Measurements from ENCODE around the gene CREBL2.
"Not testable (repeated sequence)": the region's sequence is repeated elsewhere in the genome, so short reads cannot be mapped to it uniquely, and the experiment has no call there.

Gene CREBL2, protein sequence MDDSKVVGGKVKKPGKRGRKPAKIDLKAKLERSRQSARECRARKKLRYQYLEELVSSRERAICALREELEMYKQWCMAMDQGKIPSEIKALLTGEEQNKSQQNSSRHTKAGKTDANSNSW

DNA sequence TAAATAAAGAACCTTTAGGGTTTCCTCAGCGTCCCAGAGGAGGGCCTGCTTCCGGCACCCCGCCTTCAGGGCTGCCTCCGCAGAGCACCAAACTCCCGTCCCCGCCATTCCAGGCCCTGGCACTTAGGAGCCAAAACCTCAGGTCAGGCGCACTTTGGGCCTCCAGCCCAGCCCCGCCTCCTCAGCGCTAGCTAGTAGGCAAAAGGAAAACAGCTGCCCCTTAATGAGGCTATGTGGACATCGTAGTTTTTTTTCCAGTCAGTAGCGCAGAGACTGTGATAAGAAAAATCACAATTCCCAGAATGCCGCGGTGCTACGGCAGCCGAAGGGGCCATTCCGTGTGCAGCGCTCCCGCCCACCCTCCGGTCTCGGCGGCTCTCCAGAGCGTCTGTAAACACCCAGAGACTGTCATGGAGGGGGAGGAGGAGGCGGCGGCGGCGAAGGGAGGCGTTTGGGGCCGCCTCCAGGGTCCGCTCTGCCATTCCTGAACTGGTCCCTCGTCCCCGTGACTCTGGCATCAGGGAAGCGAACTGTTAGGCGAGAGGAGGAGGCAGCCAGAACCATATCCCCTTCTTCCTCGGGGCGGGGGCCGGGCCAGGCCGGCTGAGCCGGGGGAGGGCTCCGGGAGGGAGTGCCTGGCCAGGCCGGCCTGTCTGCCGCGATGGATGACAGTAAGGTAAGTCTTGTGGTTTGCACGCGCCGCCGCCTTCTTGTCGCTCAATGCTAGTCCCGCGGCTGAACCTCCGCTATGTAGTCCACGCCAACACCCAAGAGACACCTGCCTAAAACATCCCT, at the start of gene CREBL2:
Gene CREBL2, plus strand, starts transcription at position 365 of the 795 bp plus-strand sequence. Its CDS starts 297 bp downstream, at position 662.
- peak; percentile 97 for DNase-seq (ENCODE audit: low spot score)

DNA sequence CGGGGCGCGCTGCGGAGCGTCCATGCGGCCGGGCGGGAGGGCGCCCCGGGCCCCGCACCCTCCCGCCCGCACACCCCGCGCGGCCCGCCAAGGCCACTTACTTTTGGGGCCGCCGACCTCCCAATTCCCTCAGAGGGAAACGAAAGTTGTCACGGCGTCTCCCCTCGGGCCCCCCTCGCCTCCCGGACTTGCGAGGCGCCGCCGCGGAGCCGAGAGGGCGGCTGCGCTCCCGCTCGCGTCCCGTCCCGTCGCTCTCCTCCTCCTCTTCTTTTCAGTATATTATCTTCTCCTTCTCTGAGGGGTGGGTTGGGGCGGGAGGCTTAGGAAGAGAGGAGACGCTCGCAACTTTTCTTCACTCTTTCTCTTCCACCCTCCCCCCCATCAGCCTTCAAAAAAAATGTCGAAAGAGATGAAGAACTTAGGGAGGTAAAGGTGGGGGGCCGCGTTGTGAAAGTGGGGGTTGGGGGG, 49.6 kb upstream of the CREBL2 start:
- DNase-seq (ENCODE audit: low spot score): peak; percentile 18

DNA sequence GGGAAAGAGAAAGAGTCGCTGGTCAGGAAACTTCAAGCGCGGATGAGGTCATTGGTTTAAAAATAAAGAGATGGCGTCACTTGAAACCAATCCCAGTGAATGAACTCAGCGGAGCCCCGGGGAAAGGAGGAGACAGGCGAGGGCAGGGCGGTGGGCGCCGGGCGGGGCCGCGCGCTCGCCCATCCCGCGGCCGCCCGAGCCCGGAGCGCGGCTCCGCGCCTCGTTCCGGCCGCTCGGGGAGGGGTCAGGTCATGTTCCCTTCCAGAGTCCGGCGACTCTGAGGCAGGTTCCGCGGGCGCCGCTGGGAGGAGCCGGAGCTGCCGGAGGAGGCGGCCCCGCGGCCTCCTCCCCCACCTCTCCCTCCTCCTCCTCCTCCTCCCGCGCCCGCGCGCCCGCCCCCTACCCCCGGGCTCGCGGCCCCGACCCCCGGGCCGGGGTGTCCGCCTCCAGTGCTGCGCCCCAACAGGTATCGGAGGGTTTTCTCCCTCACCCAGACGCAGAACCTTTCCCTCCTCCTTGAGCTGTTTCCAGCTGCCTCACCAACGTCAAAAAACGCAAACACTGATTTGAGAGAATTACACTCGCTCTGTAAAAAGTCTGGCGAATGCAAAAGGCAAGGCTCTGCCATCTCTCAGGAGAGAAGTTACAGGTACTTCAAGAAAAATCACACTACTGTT, 49.0 kb upstream of the CREBL2 start, which contains the start of gene DUSP16:
Gene DUSP16, minus strand, starts transcription at position 279 of the 677 bp plus-strand sequence. CDS start 41,765 bp downstream, outside the sequence.
- DNase-seq (ENCODE audit: low spot score): peak; percentile 95

DNA sequence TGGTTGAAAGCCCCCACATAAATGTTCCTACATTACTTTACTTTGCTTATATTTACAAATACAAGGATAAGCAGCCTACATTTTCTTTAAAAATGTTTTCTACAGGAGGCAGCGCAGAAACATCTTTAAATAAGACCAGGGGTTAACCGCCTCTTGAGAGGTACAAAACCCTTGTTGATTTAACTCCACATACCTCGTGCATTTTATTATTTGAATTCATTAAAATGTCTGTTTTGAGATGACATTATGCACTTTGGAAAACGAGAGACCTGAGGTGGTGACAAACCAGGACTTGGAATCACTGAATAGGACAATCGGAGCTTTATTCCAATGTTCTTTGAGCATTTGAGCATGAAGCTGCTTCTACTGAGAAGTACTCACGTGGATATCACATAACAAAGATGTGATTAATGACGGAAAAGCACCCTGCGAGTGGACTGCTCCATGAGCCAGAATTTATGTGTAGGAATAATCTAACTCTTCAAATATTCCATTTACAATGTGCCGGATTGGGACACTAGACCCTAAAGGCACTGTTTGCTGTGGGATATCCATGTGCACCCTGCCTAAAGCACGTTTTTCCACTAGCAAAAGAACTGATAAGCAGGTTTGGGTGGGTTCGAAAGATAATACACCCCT, 48.3 kb upstream of the CREBL2 start:
- peak; percentile 40 for DNase-seq (ENCODE audit: low spot score)

DNA sequence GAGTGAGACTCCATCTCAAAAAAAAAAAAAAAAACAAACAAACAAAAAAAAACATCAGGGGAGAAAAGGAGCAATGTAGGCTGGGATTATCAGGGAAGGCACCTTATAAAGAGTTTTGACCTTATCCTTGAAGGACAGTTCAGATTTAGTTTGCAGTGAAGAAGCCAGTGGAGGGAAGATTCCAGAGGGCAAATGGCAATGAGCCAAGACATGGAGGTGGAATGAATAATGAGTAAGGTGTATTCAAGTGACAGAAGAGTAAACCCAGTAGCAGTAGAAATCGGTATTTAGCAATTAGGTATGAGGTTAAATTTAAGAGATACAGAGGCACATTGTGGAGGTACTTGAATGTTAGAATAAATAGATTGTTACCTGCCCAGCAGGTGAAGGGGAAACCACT, 46.8 kb upstream of the CREBL2 start:
- DNase-seq (ENCODE audit: low spot score): no peak

DNA sequence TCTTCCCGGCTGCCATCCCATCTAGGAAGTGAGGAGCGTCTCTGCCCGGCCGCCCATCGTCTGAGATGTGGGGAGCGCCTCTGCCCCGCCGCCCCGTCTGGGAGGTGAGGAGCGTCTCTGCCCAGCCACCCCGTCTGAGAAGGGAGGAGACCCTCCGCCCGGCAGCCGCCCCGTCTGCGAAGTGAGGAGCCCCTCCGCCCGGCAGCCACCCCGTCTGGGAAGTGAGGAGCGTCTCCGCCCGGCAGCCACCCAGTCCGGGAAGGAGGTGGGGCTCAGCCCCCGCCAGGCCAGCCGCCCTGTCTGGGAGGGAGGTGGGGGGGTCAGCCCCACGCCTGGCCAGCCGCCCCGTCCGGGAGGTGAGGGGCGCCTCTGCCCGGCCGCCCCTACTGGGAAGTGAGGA, 45.7 kb upstream of the CREBL2 start:
- not testable (repeated sequence) for DNase-seq (ENCODE audit: low spot score)

DNA sequence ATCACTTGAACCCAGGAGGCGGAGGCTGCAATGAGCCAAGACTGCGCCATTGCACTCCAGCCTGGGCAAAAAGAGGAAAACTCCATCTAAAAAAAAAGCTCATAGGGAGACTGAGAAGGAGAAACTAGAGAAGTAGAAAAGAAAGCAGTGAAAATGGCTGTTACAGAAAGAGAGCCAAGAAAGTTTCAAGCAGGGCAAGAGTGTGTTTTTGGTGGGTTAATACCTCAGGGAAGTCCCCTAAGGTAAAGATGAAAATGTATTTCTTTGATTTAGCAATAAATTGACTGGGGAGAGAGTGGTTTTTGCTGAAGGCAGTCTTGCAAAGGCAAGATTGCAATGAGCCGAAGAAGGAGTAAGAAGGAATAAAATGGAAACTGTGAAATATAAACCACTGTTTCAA, 39.0 kb upstream of the CREBL2 start:
- DNase-seq (ENCODE audit: low spot score): no peak

DNA sequence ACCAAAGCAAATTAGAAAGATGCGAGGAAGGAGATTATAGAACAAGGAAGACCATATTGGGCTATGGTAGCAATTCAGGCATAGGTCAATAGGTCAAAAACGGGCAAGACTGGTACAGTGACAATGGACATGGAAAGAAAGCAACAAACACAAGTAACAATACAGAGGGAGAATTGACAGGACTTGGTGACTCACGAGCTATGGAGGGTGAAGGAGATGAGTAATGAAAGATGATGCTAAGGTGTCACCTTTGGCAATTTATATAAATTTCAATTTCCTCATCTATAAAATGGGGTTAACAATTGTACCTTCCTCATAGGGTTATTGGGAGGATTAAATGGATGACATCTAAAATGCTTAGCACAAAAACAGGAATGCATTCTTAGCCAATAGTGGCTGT, 33.9 kb upstream of the CREBL2 start:
- no peak for DNase-seq (ENCODE audit: low spot score)

DNA sequence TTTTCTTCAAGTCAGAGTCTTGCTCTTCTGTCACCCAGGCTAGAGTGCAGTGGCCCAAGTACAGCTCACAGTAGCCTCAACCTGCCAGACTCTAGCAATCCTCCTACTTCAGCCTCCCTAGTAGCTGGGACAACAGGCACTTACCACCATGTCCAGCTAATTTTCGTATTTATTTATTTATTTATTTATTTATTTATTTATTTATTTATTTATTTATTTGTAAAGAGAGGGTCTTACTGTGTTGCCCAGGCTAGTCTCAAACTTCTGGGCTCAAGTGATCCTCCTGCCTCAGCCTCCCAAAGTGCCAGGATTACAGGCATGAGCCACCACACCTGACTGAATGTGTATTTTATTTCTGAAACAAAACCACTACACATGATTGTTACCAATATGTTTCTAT, 31.0 kb upstream of the CREBL2 start:
- DNase-seq (ENCODE audit: low spot score): not testable (repeated sequence)

DNA sequence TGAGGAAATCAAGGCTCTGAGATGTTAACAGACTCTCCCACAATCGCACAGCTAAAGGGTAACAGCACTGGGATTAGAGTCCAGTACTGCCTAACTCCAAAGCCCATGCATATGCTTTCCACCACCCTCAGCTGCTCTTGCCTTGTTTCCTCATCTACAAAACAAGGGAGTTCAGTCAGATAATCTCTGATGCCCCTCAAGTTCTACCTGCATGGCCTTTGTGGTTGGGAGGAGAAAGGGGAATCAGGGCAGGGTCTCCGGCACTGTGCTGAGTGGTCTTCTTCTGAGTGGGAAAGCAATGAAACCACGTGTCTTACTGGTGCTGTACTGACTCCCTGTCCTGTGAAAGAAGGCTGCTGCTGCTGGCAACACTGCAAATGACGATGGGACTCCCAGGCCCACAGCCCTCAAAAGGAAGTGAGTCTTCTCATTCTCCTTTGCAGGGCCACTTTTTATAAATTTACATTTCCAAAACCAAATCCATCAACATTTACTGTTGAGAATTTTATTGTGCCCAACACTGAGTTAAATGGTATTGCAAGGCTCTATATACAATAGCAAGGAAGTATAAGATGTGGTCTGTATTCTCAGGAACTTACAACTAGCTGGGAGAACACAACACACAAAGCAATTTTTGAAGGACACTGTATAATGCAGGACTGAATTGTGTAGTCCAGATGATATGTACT, 29.3 kb upstream of the CREBL2 start:
- no peak for DNase-seq (ENCODE audit: low spot score)

DNA sequence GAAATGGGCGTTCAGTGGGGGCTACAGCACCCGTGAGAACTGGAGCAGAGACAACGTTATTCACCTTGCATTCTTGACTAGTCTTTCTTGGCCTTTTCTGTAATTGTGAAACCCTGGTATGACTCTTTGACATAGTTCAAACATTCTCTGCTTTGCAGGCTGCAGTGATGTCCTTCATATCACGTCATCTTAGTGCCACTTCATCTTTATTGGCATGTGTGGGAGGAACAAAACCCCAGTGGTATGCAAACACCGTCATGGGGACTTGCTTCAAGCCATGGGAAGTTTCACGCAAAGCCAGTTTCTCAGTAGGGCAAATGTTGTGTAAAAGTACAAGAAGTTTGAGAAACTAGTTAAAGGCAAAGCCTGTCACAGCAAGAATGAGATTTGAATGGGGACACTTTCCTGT, 28.8 kb upstream of the CREBL2 start:
- peak; percentile 37 for DNase-seq (ENCODE audit: low spot score)

DNA sequence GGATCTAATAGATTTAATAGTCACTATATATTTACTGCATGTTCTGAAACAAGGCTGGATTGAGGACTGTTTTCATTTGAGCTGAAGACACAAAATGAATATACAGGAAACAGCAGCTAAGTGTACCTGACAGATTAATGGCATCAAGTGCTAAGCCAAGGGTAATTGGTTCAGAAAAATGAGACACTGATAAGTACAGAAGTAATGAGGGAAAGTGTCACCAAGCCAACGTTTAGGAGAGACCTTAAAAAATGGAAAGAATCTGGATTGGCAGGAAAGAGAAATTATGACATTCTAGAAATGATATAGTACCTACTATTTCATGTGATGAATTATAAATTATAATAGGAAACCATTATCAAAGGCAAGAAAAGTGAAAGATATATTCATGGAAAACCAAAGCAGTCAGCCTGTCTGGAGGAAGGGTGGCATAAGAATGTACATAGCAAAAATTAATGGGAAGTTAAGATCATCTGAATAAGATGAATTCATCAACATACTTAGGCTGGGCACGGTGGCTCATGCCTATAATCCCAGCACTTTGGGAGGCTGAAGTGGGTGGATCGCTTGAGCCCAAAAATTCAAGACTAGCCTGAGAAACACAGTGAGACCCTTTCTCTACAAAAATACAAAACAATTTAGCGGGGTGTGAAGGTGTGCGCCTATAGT, 28.0 kb upstream of the CREBL2 start:
- DNase-seq (ENCODE audit: low spot score): no peak

DNA sequence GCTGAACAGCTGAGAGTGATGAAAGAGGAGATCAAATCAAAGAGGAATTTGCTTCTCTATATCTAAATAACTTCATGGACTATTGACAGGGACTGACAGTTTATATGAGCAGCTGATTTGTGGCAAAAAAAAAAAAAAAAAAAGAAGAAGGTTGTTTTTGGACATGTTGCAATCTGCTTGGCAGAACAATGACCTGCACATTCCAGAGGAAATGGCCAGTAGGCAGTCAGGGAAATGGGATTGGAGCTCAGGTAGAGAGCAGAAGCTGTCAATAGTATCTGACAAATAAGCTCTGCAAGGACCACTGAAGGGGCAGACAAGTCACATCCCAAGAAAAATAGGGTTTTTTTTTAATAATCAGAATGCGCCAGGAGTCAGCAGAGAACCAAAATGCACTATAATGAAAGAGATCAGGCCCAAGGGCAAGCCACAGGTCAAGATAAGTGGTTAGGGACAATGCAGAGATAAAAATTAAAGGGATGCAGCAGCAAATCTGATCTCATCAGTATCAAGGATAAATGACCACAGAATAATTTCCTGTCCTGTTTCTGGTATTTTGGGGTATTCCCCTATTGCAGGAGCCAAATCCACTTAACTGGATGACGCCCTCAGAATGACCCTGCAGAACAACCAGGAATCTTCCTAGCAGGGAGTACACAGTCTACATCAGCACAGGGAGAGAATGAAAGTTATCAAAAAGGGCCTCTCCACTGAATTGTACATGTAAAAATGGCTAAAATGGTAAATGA, 26.4 kb upstream of the CREBL2 start:
- no peak for DNase-seq (ENCODE audit: low spot score)

DNA sequence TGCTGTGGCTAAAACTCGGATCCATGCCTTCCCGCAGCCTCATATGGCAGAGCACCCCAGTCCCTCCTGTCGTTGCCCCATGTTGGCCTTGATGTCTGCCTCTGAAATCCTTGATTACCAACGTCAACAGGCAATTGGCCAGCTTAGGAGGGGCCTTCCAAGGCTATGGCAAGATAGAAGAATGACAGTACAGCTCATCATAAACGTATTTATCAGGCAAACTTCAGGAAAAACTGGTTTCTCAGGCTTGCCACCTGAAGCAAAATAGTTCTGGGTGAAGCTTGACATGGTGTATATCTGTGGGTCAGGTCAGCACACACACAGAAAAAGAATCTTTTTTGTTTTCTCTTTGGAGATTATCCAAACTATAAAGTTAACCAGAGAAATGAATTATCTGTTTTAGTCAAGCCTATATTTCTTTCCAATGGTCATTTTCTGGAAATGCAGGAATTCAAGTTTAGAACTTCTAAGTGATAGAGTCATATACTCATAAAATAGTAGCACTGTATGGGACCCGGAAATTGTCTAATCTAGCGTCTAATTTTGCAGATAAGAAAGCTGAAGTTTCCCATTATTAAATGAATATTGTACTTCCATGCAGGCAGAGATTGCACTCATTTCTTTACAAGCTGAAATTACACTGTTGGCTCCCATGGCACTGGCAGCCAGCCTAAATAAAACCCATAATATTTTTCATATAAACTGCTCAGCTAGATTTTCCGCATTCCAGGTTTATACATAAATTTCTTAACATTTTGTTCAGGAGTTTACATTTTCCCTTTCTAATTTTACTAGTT, 24.6 kb upstream of the CREBL2 start:
- no peak for DNase-seq (ENCODE audit: low spot score)

DNA sequence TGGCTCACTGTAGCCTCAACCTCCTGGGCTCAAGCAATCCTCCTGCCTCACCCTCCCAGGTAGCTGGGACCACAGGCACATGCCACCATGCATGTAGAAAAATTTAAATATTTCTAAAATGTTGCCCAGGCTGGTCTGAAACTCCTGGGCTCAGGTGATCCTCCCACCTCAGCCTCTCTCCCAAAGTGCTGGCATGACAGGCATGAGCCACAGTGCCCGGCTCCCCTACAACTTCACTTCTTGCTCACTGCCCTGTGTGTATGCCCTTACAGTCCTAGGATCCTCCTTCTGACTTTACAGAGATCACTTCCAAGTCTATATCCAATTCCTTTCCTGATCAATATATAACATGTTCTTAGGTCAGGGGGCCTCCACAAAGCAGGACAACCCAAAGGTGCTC, 23.8 kb upstream of the CREBL2 start:
- no peak for DNase-seq (ENCODE audit: low spot score)

DNA sequence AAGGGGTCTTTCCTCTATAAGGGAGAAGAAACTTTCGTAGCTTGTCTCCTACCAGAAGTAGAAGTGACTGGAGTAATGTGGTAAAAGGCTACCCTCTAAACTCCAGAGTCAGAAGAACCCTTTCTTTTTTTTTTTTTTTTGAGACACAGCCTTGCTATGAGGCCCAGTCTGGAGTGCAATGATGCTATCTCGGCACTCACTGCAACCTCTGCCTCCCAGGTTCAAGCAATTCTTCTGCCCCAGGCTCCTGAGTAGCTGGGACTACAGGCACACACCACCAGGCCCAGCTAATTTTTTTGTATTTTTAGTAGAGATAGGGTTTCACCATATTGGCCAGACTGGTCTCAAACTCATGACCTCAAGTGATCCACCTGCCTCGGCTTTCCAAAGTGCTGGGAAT, 23.2 kb upstream of the CREBL2 start:
- not testable (repeated sequence) for DNase-seq (ENCODE audit: low spot score)

DNA sequence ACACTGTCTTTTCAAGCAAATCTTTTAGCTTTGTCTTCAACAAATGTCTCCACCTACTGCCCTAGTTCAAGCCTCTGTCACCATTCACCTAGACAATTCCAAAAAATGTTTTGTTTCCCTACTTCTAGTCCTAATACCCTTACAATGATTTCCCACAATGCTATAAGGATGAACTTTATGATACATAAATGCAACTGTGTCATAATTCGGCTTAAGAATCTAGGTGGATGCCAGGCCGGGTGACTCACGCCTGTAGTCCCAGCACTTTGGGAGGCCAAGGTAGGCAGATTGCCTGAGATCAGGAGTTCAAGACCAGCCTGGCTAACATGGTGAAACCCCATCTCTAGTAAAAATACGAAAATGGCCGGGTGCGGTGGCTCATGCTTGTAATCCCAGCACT, 20.7 kb upstream of the CREBL2 start:
- DNase-seq (ENCODE audit: low spot score): no peak

DNA sequence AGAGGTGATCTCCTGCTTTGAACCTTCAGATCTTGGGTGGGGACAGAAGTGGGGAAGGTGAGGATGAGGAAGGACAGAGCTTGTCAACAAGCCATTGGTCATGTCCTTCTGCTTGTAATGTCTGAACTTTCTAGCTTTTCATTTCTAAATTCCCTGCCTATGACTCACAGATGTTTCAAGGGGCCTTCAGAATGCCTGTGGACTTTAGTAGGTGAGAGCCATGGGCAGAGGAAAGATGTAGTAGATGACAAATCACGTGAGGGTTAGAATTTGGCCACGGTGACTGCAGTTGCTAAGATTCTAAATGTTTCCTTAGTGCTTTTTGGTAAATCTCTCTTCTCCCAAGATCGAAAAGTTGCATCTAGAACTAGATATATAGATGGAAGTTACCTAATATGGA, 18.7 kb upstream of the CREBL2 start:
- peak; percentile 30 for DNase-seq (ENCODE audit: low spot score)

DNA sequence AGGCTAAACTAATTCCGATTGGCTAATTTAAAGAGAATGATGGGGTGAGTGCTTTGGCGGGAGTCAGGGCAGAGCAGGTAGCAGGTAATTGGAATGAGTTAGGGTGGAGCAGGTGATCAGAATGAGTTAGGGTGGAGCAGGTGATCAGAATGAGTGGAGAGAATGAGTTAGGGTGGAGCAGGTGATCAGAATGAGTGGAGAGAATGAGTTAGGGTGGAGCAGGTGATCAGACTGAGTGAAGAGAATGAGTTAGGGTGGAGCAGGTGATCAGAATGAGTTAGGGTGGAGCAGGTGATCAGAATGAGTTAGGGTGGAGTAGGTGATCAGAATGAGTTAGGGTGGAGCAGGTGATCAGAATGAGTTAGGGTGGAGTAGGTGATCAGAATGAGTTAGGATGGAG, 15.7 kb upstream of the CREBL2 start:
- not testable (repeated sequence) for DNase-seq (ENCODE audit: low spot score)

DNA sequence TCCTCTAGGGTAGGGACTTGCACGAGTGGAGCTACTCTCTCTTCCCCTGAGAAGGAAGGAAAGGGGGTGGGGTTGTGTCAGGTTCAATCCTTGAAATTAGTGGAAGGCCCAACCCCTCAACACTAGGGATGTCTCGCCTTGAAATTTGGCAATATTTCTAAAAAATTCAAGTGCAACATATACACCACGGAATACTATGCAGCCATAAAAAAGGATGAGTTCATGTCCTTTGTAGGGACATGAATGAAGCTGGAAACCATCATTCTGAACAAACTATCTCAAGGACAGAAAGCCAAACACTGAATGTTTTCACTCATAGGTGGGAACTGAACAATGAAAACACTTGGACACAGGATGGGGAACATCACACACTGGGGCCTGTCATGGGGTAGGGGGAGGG, 15.1 kb upstream of the CREBL2 start:
- DNase-seq (ENCODE audit: low spot score): not testable (repeated sequence)
